Subcutaneous adipose tissue (tissue), 4 donors: ENCODE data around the gene AK5. TPM values are rescaled to one million over a fixed set of nuclear protein-coding genes. Genes with fewer than 3 reads are reported as not detected.

Source experiments
- total RNA-seq, 4 donors: library from RNA; depleted of rRNA; stranded (reverse); fragments of >200 nt; gene quantifications; one replicate each; pipeline ENCODE4 v1.1.0, GENCODE V29; 2016
- TF ChIP-seq, protein P1 (sequence below): fragments of 450-650 bp; IDR thresholded peaks from one replicate; pipeline ENCODE4 v1.5.1; 2016; ENCODE audit warnings: low read depth, mild to moderate bottlenecking, control low read depth, antibody characterized with exemption, moderate library complexity

Gene AK5
- total RNA-seq, 4 donors from 2014 or later, result 0.34 to 0.38 TPM; not detected in 2

DNA sequence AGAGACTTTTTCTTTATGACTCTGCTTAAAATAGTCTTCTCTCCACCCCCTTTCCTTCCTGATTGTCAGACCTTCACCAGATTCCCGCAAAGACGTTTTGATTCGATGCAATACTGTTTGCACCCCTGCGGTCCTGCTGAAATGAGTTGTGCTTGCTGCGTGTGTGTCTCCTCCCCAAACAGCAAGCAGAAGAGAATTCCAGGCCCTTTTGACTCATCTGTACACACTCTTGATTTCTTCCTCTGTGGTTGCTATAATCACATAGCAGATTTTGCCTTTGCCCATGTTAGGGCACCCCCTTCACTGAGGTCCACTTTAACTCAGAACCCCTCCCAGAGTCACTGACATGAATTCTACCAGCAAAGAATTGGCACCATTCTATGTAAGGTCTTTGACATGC, 264.2 kb downstream of the AK5 start:
- TF ChIP-seq, protein P1, sequence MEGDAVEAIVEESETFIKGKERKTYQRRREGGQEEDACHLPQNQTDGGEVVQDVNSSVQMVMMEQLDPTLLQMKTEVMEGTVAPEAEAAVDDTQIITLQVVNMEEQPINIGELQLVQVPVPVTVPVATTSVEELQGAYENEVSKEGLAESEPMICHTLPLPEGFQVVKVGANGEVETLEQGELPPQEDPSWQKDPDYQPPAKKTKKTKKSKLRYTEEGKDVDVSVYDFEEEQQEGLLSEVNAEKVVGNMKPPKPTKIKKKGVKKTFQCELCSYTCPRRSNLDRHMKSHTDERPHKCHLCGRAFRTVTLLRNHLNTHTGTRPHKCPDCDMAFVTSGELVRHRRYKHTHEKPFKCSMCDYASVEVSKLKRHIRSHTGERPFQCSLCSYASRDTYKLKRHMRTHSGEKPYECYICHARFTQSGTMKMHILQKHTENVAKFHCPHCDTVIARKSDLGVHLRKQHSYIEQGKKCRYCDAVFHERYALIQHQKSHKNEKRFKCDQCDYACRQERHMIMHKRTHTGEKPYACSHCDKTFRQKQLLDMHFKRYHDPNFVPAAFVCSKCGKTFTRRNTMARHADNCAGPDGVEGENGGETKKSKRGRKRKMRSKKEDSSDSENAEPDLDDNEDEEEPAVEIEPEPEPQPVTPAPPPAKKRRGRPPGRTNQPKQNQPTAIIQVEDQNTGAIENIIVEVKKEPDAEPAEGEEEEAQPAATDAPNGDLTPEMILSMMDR, result no peak

DNA sequence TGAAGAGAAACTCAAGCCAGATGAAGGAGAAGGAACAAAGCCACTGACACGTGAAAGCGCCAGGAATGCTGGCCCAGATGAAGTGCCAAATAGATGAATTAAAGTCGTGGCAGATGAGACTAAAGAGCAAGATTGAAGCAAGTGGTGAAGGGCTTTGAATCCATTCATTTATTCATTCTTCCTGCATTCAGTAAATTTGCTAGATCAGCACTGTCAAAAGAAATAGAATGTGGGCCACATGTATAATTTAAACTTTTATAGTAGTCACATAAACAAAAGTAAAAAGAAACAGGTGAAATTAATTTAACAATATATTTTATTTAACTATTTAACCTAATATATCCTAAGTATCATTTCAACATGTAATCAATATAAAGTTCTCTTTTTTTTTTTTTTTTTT, 265.1 kb downstream of the AK5 start:
- TF ChIP-seq, protein P1, result no peak

DNA sequence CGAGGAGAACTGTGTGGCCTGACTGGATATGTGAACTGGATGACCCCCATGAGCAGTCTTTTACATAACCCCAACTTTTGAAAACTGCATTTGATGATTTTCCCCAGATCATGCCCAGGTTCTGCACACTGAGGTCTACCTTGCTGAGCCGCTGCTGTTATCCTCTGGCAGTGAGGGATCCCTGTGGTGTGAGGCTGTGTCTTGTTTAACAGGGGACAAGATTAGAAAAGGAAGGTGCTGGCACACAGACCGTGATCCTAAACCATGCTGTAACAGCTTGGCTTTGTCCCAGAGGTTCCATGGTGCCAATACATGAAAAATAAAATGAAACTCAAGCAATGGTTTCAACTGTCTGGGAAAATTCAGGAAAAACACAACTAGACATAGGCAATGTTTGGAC, 266.5 kb downstream of the AK5 start:
- TF ChIP-seq, protein P1, result no peak

DNA sequence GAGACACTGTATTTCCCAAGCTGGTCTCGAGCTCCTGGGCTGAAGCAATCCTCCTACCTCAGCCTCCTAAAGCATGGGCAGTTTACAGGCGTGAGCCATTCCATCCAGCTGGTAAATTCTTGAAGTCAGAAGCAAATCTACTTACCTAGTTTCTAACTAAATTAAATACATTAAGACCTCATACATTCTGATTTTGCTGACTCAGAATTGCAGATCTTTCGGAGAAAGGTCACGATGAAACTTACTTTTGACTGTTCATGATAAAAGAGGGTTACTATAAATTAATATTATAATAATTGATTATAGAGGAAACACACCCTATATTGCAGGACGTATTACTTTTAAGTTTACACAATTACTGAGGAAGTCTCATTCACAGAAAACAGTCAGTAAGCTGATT, 268.3 kb downstream of the AK5 start:
- TF ChIP-seq, protein P1, result no peak

DNA sequence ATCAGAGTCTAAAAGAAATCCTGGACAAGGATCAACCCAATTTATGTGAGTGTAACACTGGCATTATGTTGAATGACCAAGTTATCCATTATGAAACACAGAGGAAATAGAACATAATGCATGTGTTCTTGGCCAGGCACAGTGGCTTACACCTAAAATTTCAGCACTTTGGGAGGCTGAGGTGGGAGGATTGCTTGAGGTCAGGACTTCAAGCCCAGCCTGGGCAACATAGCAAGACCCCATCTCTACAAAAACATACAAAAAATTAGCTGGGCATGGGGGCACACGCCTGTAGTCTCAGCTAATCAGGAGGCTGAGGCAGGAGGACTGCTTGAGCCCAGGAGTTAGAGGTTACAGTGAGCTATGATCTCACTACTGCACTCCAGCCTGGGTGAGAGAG, 270.8 kb downstream of the AK5 start:
- TF ChIP-seq, protein P1, result no peak

DNA sequence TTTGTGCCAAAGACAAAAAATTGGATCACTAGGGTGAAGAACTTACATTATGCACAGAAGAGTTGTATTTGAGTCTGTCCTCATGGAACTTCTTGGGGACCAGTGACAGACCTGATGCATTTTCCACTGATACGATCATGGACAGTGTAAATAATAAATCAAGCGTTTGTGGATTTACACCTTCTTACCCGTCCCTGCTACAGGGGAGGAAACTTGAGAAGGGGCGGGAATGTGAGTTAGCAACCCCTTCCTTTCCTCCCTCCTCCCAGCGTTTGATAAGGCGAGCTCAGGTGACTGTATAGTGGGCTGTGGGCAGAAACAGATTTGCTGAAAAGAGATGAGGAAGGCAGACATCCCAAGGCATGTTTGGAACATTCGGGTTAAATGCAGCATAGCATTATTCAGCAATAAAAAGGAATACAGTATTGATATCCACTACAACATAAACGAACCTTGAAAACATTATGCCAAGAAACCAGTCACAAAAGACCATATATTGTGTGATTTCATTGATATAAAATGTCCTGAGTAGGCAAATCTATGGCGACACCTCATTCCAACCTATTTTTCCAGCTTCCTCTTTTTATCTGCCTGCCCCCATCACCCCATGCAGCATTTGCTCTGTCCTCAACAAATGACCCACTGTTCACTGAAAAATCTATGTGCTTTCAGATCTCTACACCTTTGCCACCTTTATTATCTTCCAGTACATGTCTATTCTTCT, 271.9 kb downstream of the AK5 start:
- TF ChIP-seq, protein P1, result no peak

DNA sequence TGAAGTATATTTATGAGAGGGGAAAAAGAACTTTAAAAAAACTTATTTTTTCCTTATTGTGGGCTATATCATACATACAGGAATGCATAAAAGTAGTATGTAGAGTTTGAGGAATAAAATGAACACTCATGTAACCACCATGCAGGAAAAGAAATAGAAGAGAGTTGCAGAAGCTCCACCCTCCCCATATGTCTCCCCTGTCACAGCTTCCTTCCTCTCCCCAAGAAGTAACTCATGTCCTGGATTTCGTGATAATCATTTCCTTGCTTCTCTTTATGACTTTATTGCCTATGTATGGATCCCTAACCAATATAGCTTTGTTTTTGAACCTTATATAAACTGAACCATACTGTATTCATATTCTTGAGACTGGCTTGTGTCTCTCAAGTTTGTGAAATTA, 274.2 kb downstream of the AK5 start:
- TF ChIP-seq, protein P1, result no peak
